Mucosa of gallbladder (tissue), 1 donor: ENCODE results near the gene EBF4. TPM values are rescaled to one million over a fixed set of nuclear protein-coding genes. Genes with fewer than 3 reads are reported as not detected.

ENCODE experiments used
- DNase-seq: peaks from one replicate; pipeline ENCODE4 v3.0.0-alpha.2; 2020; ENCODE audit warnings: low spot score
- total RNA-seq: library from RNA; stranded (reverse); gene quantifications from one replicate; pipeline ENCODE4 v1.2.1, GENCODE V29; 2021
- donor health status: DM: no; HTN: no; CAD: no.

EBF4 gene
- total RNA-seq, 1 donor from 2014 or later, result 12.7 TPM

DNA sequence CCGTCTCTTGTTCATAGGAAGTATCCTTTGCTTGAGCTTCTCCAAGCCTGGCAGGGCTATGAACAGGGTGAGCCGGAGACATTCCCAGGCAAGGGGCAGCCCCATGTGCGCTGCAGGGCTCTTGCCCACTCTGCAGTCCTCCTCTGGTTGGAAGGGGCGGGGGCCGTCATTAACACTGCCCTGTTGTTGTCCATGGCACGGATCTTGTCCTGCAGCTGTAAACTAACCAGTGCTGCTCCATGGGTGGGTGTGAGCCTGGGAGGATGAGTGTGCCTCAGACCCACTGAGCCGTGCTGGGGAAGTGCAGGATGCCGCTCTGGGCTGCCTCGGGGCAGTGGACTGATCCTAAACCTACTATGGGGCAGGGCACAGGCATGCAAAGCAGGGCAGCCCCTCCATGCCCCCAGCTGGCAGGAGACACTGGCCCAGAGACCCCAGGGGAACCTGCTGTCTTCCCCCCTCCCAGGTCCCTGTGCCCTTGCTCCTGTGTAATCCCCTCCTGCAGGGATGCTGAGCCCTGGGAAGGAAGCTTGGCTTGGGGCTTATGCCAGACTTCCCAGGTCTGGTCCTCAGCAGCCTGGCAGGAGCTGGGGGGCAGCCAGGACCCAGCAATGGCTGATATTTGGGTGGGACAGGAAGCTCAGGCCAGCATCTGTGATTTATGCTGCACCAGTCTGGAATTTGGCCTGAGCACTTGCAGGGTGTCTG is 8.5 kb downstream of the EBF4 start:
- DNase-seq, result peak; percentile 8

GRCh38 chr20:2701671-2702081 is 9.1 kb downstream of the EBF4 start:
- DNase-seq, result peak; percentile 7

GRCh38 chr20:2703716-2704475 is 11.3 kb downstream of the EBF4 start:
- peak; percentile 7 for DNase-seq

GRCh38 chr20:2705931-2706645 is 13.5 kb downstream of the EBF4 start:
- peak; percentile 3 for DNase-seq

GRCh38 chr20:2706688-2707352 is 14.2 kb downstream of the EBF4 start:
- peak; percentile 7 for DNase-seq

- peak; percentile 7 for DNase-seq
Measured at GRCh38 chr20:2707353-2708072, 14.9 kb downstream of the EBF4 start.

DNA sequence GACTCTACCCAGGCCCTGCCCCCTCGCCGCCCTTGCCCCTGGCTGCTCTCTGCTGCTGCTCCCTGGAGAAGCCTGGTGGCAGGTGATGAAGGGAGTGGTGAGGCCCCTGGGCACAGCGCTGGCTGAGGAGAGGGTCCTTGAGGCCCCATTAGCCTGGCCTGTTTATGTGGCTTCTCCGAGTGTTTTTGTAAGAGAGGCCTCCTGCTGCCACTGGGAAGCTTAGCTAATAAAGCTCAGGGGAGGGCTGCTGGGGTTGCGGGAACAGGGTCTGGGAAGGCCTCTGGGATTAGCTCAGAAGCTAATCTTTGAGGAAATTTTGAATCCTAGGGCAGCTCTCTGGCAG is 15.5 kb downstream of the EBF4 start:
- DNase-seq, result peak; percentile 4

DNA sequence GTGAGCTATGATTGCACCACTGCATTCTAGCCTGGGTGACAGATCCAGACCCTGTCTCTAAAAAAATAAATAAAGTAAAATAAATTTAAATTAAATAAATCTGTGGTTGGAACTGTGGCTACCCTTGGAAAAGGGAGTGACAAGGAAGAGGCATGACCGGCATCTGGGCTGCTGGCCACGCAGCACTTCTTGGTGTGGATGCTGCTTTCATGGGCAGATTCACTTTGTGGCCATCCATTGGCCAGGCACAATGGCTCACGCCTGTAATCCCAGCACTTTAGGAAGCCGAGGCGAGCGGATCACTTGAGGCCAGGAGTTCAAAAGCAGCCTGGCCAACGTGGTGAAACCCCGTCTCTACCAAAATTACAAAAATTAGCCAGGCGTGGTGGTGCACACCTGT is 16.1 kb downstream of the EBF4 start:
- DNase-seq, result peak; percentile 5

- peak; percentile 6 for DNase-seq
Measured at GRCh38 chr20:2709205-2709981, 16.8 kb downstream of the EBF4 start.

- no peak for DNase-seq
Measured at GRCh38 chr20:2713285-2713684, 20.7 kb downstream of the EBF4 start.

- no peak for DNase-seq
Measured at GRCh38 chr20:2729251-2729713, 36.7 kb downstream of the EBF4 start.

GRCh38 chr20:2729791-2730190 is 37.2 kb downstream of the EBF4 start:
- no peak for DNase-seq

- DNase-seq, result no peak
Measured at GRCh38 chr20:2734899-2735298, 42.3 kb downstream of the EBF4 start.

GRCh38 chr20:2736441-2736840 is 43.9 kb downstream of the EBF4 start:
- peak; percentile 2 for DNase-seq

- DNase-seq, result peak; percentile 2
Measured at GRCh38 chr20:2738331-2739041, 45.9 kb downstream of the EBF4 start.

GRCh38 chr20:2739042-2739398 is 46.4 kb downstream of the EBF4 start:
- DNase-seq, result peak; percentile 7

GRCh38 chr20:2740702-2741101 is 48.1 kb downstream of the EBF4 start:
- DNase-seq, result peak; percentile 3

GRCh38 chr20:2741463-2741862 is 48.9 kb downstream of the EBF4 start:
- DNase-seq, result peak; percentile 9

DNA sequence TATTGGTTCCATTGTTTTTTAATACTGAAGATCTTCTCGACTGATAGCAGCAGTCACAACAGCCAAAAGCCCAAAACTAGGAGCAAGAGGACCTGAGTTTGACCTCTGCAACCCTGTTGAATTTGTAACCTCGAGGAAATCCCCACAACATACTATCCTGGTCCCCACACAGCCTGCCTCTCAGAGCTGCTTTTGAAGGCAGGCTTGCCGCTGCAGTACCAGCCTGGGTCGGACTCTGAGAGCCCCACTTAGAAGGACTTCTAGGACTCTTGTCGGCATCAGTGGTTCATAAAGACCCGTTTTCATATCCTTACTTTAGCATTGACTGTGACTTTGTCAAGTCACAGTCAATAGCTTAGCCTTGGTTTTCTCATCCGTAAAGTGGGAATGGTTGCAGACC is 49.3 kb downstream of the EBF4 start:
- DNase-seq, result peak; percentile 8

- DNase-seq, result peak; percentile 3
Measured at GRCh38 chr20:2742431-2742830, 49.9 kb downstream of the EBF4 start.
